ENCODE results near the gene NKD1. TPM values are rescaled to one million over a fixed set of nuclear protein-coding genes. Genes with fewer than 3 reads are reported as not detected.
A peak's percentile ranks its signal among the peaks of the same experiment; 100 is the strongest.

Gene NKD1
- total RNA-seq, 1 donor from 2014 or later = 27.8 TPM

DNA sequence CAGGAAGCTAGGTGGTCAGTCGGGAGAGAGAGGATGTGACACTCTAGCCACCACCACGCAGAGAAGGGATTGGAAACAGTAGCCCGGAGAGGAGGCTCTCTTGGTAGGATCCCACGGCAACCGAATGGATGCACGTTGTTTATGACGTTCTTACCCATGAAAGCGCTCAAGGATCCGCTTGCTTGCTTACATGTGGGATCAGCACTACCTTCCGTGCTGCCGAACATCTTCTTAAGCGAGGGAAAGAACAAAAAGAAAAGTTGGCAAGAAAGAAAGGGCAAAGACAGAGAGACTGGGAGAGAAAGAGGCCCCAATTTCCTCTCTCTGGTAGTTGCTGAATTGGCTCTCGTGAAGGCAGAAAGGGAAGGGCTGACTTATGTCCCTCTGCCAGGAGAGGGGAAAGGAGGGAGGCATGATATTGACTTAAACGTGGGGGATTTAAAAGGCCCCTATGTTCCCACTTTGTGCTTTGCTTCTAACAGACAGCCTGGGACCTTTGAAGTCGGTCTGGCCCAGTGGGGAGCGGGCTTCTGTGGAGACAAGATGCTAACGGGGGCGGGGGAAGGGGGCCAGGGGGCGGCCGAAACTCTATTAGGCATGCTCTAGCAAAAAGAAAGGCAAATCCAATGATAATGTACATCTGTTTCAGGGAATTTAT is 97.5 kb downstream of the NKD1 start:
- no peak for DNase-seq (ENCODE audit: low spot score)

GRCh38 chr16:50646345-50646744 is 98.1 kb downstream of the NKD1 start:
- DNase-seq (ENCODE audit: low spot score) = no peak

DNA sequence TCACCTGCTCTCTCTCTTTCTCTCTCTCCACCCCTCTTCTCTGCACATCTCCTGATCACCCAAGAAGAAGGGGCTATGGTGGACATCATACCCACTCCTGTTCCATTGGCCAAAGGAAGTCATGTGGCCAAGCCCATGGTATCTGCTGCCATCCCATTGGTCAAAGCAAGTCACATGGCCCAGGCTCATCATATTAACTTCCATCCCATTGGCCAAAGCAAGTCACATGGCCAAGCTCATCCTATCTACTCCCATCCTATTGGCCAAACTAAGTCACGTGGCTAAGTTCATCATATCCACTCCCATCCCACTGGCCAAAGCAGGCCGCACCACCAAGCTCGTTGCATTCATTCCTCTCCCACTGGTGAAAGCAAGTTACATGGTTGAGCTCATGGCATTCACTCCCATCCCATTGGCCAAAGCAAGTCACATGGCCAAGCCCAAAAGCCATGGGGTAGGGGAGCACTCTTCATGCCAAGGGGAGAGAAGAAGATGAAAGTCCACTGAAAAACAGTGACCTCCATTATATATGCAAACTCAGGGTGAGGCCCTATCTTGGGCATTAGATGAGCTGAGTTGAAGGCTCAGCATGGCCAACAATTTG is 103.7 kb downstream of the NKD1 start:
- no peak for DNase-seq (ENCODE audit: low spot score)

- no peak for DNase-seq (ENCODE audit: low spot score)
Observed at GRCh38 chr16:50652836-50653425, 104.7 kb downstream of the NKD1 start.

- no peak for DNase-seq (ENCODE audit: low spot score)
Observed at GRCh38 chr16:50653633-50654519, 105.7 kb downstream of the NKD1 start.

GRCh38 chr16:50655558-50656055 is 107.4 kb downstream of the NKD1 start:
- DNase-seq (ENCODE audit: low spot score) = no peak

DNA sequence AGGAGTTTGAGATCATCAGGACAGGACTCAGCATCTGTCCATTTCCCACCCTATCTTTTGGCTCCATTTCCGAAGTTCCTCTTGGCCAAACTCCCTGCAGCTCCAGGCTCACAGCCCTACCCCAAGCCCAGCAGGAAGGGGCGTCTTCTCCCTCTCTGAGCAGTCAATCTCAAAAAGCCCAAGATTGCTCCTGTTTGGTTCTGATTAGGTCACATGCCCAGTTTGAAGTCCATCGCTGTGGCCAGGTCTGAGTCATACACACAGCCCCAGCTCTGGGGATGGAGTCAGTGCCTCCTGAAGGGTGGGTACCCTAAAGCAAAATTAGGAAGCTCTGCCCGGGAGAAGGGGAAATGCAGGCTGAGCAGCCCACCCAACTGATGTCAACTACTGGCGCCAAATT is 109.0 kb downstream of the NKD1 start:
- no peak for DNase-seq (ENCODE audit: low spot score)

DNA sequence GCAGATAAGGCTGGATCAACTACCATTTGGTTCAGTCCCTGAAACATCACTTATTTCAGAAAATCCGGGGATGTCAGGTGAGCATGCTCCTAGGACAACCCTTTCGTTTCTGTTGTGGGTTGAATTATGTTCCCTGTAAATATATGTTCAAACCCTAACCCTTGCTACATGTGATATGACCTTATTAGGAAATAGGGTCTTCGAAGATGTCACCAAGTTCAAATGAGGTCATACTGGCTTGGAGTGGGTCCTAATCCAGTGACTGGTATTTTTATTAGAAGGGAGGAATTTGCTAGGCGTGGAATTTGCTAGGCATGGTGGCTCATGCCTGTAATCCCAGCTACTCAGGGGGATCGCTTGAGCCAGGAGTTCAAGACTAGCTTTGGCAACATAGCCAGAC is 111.6 kb downstream of the NKD1 start:
- no peak for DNase-seq (ENCODE audit: low spot score)

DNA sequence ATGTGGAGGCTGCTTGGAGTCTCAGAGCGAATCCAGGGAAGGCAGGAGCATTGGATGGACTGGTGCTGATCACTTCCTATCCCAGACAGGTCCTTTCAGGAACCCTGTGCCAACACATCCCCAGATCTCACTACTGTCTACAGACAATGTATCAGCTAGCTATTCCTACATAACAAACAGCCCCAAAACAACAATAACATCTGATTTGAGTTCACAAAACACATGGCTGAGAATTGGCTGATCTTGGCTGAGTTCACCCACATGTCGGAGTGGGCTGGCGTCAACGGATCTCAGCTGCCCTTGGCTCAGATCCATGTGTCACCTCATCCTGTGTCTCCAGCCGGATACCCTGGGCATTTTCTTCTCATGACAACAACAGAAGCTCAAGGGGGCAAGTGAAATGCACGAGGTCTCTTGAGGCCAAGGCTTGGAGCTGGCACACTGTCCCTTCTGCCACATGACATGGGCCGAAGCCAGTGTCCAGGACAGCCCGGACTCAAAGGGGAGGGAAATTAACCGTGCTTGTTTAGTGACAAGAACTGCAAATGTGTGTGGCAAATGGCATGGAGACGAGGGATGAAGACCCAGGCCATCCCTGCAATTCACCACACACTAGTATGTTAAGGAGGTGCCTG is 114.2 kb downstream of the NKD1 start:
- no peak for DNase-seq (ENCODE audit: low spot score)

GRCh38 chr16:50664270-50664669 is 116.1 kb downstream of the NKD1 start:
- no peak for DNase-seq (ENCODE audit: low spot score)

- DNase-seq (ENCODE audit: low spot score) = peak; percentile 88
Observed at GRCh38 chr16:50665128-50665878, 117.1 kb downstream of the NKD1 start.

DNA sequence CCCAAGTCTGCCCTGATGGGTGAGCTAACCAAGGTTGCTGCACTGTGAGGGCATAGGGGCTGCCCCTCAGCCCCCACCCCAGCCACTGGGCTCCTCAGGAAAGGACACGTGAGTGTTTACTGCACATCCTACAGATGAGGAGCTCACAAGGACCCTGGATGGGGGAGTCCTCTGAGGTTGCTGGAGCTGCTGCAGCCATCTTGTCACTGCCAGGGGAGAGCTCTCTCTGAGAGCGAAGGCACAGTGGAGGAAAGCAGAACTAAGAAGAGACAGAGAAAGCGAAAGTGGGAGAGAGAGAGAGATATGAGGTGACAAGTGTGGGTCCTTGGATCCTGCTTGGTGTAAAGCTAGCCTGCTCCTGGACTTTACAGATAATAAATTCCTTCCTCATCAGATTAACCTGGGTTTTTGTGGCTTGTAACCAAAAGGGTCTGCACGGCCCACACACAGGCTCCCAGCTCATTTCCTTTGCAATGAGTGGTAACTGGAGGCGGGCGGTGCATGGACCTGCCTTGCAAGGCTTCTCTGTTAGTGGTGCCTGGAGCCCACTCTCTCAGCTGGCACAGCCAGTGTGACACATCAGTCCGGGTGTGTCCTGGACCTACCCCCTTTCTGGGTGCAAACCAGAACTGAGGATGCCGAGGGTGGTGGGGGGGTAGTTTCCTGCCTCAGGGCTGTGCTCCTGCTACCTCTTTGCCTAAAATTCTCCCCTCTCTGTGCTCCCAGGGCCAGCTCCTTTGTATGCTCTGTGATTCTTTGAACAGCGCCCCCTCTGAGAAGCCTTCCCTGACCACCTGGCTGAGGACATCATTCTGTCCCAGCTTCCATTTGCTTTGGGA is 118.7 kb downstream of the NKD1 start:
- no peak for DNase-seq (ENCODE audit: low spot score)

GRCh38 chr16:50667497-50668367 is 119.5 kb downstream of the NKD1 start:
- DNase-seq (ENCODE audit: low spot score) = no peak

- no peak for DNase-seq (ENCODE audit: low spot score)
Observed at GRCh38 chr16:50668368-50669008, 120.3 kb downstream of the NKD1 start.

DNA sequence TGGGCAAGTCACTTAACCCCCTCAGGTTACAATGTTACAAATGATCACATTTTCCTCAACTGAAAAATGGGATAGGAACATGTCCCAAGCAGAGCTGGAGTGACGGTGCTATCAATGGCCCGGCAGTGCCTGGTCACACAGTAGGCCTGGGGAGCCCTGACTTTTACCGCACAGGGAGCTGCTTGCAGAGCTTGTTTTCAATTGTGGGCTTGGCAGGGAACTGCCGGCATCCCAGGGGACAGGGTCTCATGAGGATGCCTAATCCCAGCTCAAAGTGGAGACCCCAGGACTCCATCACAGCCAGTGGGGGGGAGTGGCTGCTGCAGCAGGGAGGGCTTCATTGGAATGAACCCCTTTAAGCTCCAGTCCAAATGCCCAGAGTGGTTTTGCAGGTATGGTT is 121.5 kb downstream of the NKD1 start:
- no peak for DNase-seq (ENCODE audit: low spot score)

DNA sequence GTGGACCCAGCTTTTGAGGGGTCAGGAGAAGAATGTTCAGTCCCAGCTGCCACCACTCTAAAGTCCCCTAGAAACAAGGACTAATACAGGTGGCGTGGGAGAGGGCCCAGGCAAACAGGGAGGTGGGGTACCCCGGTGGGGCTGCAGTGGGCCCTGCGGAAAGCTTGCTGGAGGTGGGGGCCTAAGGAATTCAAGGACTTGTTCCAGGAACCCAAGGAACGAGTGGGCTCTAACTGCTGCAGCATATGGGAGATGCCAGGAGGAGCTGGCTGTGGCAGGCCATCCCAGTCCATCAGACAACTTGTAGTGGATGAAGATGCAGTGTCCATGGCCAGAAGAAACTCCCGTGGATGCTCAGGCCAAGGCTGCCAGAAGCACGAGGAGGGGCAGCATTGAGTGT is 122.3 kb downstream of the NKD1 start:
- no peak for DNase-seq (ENCODE audit: low spot score)

DNA sequence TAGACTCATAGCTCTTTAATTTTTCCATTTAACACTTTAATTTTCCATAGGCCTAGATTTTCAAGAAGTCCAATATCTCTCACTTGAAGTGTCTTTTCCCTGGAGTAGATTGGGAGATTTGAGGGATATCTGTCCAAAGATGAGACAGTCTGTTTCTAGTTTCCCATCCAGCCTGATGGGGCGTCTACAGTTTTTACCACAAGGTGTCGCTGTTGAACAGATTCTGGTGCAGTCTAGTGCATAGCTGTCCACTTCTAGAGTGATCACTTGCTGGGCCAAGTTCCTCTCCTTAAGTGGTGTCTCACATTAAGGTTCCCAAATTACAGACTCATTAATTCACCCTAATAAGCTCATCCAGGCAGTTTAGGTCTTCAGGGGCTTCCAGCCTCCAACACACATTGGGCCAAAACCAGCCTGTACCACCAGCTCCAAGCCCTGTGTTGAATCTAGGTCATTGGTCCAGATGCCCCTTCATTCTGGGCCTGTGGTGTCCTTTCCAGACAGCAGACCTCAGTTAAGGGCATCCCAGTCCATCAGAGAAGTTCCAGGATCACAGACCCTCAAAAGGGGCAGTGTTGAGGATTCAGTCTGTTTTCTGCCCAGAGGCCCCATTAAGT is 123.6 kb downstream of the NKD1 start:
- DNase-seq (ENCODE audit: low spot score) = no peak
